Measurements from ENCODE around the gene MAGEA9B. TPM values are rescaled to one million over a fixed set of nuclear protein-coding genes. Genes with fewer than 3 reads are reported as not detected.
"Not testable (repeated sequence)": the region's sequence is repeated elsewhere in the genome, so short reads cannot be mapped to it uniquely, and the experiment has no call there.

Gene MAGEA9B
- total RNA-seq, 1 donor from 2014 or later, result not detected

DNA sequence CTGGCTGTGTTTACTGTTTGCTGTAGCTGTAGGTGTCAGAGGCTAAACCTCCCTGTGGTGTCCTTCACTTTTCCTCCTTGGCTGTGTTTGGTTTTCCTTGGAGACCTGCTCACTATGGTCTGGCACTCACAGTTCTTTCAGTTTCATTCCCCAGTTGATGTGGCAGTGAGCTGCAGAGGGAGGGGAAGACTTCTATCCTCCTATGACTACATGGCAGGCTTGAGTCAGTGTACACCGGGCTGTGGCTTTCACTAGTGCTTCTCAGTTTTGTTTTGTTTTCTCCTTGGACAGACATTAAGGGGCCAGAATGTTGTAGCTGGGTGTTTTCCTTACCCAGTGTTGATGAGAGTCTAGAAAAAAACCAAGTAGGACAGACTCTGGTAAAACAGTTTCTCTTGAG, 13.8 kb downstream of the MAGEA9B start:
- DNase-seq (ENCODE audit: low read depth); H3K4me3 ChIP-seq (ENCODE audit: low read depth, low read length): not testable (repeated sequence)

GRCh38 chrX:149572743-149573142, 14.5 kb downstream of the MAGEA9B start:
- TF ChIP-seq, protein P1, sequence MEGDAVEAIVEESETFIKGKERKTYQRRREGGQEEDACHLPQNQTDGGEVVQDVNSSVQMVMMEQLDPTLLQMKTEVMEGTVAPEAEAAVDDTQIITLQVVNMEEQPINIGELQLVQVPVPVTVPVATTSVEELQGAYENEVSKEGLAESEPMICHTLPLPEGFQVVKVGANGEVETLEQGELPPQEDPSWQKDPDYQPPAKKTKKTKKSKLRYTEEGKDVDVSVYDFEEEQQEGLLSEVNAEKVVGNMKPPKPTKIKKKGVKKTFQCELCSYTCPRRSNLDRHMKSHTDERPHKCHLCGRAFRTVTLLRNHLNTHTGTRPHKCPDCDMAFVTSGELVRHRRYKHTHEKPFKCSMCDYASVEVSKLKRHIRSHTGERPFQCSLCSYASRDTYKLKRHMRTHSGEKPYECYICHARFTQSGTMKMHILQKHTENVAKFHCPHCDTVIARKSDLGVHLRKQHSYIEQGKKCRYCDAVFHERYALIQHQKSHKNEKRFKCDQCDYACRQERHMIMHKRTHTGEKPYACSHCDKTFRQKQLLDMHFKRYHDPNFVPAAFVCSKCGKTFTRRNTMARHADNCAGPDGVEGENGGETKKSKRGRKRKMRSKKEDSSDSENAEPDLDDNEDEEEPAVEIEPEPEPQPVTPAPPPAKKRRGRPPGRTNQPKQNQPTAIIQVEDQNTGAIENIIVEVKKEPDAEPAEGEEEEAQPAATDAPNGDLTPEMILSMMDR (conservative IDR thresholded peaks at IDR 0.05; ENCODE audit: low read depth, low read length), result no peak
- DNase-seq (ENCODE audit: low read depth), result no peak
- no peak overlapping the region for H3K4me3 ChIP-seq (ENCODE audit: low read depth, low read length)

DNA sequence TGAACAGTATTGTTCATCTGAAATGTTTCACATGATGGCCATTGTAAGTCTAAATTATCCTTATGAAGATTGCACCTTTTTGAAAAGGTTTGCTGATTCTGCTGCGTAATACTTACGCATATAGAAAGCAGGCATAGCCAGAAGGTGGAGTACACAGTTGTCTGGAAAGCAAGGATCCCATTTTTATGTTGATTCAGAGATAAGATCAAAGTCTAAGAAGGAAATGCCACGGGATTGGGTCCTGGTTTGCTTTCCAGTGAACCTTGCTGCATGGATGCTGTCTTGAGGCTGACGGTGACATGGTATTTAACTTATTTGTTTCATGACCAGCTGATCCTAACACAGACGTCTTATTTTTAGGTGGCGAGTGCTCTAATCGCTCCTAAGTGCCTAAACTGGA, 15.5 kb downstream of the MAGEA9B start:
- TF ChIP-seq, protein P1 (conservative IDR thresholded peaks at IDR 0.05; ENCODE audit: low read depth, low read length), result no peak
- H3K4me3 ChIP-seq (ENCODE audit: low read depth, low read length), result no peak overlapping the region
- no peak for DNase-seq (ENCODE audit: low read depth)

DNA sequence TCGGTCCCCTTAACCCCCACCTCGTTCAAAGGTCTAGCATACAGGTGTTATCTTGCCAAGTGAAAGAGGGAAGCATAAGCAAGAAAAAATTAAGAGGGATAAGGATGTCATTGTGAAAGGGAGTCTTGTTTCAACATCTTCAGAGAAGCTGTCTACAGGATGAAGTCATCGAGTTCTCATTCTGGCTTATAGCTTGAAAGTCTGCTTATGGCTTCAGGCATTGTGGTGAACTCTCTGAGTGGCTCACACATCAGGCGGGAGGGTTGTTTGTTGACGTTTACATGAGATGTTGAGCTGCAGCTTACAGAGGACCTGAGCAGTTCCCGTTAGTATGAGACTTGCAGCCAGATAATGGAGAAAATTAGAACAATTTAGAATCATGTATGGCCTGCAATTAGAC, 16.6 kb downstream of the MAGEA9B start:
- TF ChIP-seq, protein P1 (conservative IDR thresholded peaks at IDR 0.05; ENCODE audit: low read depth, low read length), result no peak
- H3K4me3 ChIP-seq (ENCODE audit: low read depth, low read length), result no peak overlapping the region
- no peak for DNase-seq (ENCODE audit: low read depth)

GRCh38 chrX:149569770-149570169, 17.5 kb downstream of the MAGEA9B start:
- H3K4me3 ChIP-seq (ENCODE audit: low read depth, low read length), result no peak overlapping the region
- no peak for DNase-seq (ENCODE audit: low read depth)
- TF ChIP-seq, protein P1 (conservative IDR thresholded peaks at IDR 0.05; ENCODE audit: low read depth, low read length), result no peak

DNA sequence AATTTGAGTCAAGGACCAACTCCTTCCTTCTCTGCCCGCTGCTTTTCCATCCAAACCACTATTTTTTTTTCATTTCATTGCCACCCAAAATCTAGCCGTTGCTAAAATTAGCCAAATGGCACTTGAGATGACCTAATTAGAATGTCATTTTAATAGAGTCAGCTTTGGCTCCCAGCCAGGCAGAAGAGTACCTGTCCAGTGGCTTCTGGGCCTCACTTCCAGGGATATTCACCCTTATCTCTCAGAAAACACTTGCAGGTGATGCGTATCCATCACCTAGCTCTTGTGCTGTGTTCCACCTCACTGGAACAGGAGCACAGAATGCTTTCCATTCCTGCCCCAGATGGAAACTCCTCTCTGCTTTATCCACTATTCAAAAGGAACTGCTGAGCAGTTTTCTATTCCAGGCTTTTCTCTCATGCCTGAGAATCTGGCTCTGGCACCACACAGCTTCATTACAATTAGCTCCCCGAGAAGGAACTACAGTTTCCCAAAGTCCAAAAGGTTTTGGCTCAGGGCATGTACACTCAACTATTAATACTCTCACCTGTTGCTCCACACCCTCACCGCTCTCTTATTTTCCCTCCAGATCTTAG, 18.5 kb downstream of the MAGEA9B start:
- TF ChIP-seq, protein P1 (conservative IDR thresholded peaks at IDR 0.05; ENCODE audit: low read depth, low read length), result no peak
- DNase-seq (ENCODE audit: low read depth), result no peak
- H3K4me3 ChIP-seq (ENCODE audit: low read depth, low read length), result no peak overlapping the region

DNA sequence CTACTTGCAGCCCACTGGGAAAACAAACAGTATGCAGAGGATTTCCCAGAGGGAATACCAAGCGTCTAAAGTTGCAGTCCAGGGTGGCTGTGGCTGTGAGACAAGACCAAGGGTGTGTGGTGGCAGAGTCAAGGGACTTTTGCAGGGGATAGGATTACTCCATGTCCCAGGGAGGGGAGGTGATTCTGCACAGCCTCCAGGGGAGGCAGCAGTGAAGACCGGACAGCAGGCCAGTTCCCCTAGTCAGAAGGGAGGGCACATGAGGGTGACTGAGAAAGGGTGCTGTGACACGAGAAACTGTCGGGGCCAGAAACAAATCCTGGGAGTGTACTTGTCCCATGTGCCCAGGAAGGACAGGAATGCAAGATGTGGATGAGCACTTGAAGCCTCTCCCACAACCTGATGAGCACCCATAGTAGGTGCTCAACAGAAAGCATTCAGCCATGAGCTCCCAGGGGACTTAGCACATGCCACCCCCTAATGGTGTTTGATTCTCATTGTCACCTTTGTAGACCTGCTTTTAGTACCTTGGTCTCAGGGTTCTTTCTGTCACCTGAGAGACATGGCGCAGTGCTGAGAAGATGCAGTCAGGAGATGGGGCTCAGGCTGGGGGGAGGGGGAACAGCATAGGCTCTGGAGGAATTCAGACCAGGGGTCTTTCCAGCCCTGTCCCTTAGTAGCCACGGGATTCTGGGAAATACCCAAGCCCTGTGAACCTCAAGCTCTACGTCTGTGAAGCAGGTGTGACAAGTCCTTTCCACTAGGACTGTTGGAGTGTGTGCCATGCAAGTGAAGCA, 19.4 kb downstream of the MAGEA9B start:
- TF ChIP-seq, protein P1 (conservative IDR thresholded peaks at IDR 0.05; ENCODE audit: low read depth, low read length), result no peak
- no peak for DNase-seq (ENCODE audit: low read depth)
- no peak overlapping the region for H3K4me3 ChIP-seq (ENCODE audit: low read depth, low read length)

Data from epithelial cell of proximal tubule (primary cell).